ENCODE results near the gene BAG1.

The BAG1 gene

GRCh38 chr9:33273266-33273971 lies 8.9 kb upstream of the BAG1 start:
- DNase-seq (ENCODE audit: low spot score) = no peak

- DNase-seq (ENCODE audit: low spot score) = no peak
Measured at GRCh38 chr9:33272061-33272460, 7.6 kb upstream of the BAG1 start.

- DNase-seq (ENCODE audit: low spot score) = no peak
Measured at GRCh38 chr9:33270146-33270545, 5.6 kb upstream of the BAG1 start.

- DNase-seq (ENCODE audit: low spot score) = no peak
Measured at GRCh38 chr9:33267151-33267767, 2.8 kb upstream of the BAG1 start.

- DNase-seq (ENCODE audit: low spot score) = peak; percentile 26
Measured at GRCh38 chr9:33265211-33265865, 830 bp upstream of the BAG1 start.

- peak; percentile 49 for DNase-seq (ENCODE audit: low spot score)
Measured at GRCh38 chr9:33264003-33264472, 470 bp downstream of the BAG1 start.

GRCh38 chr9:33263131-33264002 lies 1.1 kb downstream of the BAG1 start:
- DNase-seq (ENCODE audit: low spot score) = peak; percentile 59

- DNase-seq (ENCODE audit: low spot score) = no peak
Measured at GRCh38 chr9:33260372-33260771, 4.1 kb downstream of the BAG1 start.

- DNase-seq (ENCODE audit: low spot score) = no peak
Measured at GRCh38 chr9:33257276-33257675, 7.2 kb downstream of the BAG1 start.

- DNase-seq (ENCODE audit: low spot score) = no peak
Measured at GRCh38 chr9:33256236-33256635, 8.3 kb downstream of the BAG1 start.

GRCh38 chr9:33255471-33255870 lies 9.0 kb downstream of the BAG1 start:
- DNase-seq (ENCODE audit: low spot score) = no peak

GRCh38 chr9:33255014-33255413 lies 9.5 kb downstream of the BAG1 start:
- DNase-seq (ENCODE audit: low spot score) = no peak

GRCh38 chr9:33254211-33254610 lies 10.3 kb downstream of the BAG1 start:
- no peak for DNase-seq (ENCODE audit: low spot score)

- DNase-seq (ENCODE audit: low spot score) = no peak
Measured at GRCh38 chr9:33250458-33250995, 14.0 kb downstream of the BAG1 start.

GRCh38 chr9:33249983-33250382 lies 14.5 kb downstream of the BAG1 start:
- DNase-seq (ENCODE audit: low spot score) = no peak

- no peak for DNase-seq (ENCODE audit: low spot score)
Measured at GRCh38 chr9:33249087-33249658, 15.3 kb downstream of the BAG1 start.

GRCh38 chr9:33248606-33249005 lies 15.9 kb downstream of the BAG1 start:
- no peak for DNase-seq (ENCODE audit: low spot score)

GRCh38 chr9:33246269-33246860 lies 18.1 kb downstream of the BAG1 start:
- DNase-seq (ENCODE audit: low spot score) = no peak

- no peak for DNase-seq (ENCODE audit: low spot score)
Measured at GRCh38 chr9:33245341-33245740, 19.2 kb downstream of the BAG1 start.

- DNase-seq (ENCODE audit: low spot score) = no peak
Measured at GRCh38 chr9:33244137-33244784, 20.2 kb downstream of the BAG1 start.

Data from Ammon's horn (tissue), 1 donor.